OCI-LY1 (cell line): ENCODE measurements around the gene GPR119.

Experiments used
- CTCF ChIP-seq: fragments of 200-600 bp; sonication (generic), shearing (Covaris generic); IDR thresholded peaks from 2 replicates; pipeline ENCODE4 v1.5.1; 2017; ENCODE audit warnings: mild to moderate bottlenecking, antibody characterized with exemption, low read length, moderate library complexity, mixed read lengths
- EZH2 ChIP-seq: fragments of 200-600 bp; sonication (generic), shearing (Covaris generic); IDR thresholded peaks from 2 replicates; pipeline ENCODE4 v1.8.0; 2017; ENCODE audit warnings: borderline replicate concordance, mixed run types, mild to moderate bottlenecking, antibody characterized with exemption, low read length, moderate library complexity, mixed read lengths

- TF ChIP-seq CTCF (no peak), EZH2 (no peak)
Measured at GRCh38 chrX:130402208-130402684, 16.8 kb upstream of the GPR119 start.
